Measurements from ENCODE around the gene SYNE2.

DNA sequence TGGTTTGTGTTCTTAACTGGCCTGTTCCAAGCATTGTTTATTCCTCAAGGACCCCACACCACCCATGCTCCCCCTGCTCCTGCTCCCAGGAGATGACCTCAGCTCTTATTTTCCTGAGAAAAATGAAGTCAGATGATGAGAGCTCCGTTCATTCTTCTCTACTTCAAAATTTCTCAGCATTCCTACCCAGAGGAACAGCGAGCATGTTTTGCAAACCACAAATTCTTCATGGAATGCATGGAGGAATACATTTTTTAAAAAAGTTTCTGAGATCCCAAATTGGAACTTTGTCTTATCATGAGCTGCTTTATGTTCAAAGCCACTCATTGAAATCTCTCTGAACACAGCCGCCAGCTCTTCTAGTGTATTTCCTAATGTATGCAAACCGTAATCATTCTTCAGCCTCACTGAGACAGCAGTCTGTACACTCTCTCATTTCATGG is 44.9 kb downstream of the SYNE2 start:
- TF ChIP-seq CEBPB (IDR thresholded peaks at IDR 0.05) (no peak), REST (IDR thresholded peaks at IDR 0.05; ENCODE audit: low read depth) (no peak)

Data from Ishikawa (cell line).